GM19438 (cell line): ENCODE measurements around the gene NXPE4.
"Not testable (repeated sequence)": the region's sequence is repeated elsewhere in the genome, so short reads cannot be mapped to it uniquely, and the experiment has no call there.

Experiments
- ATAC-seq: cut with Tn5 transposase; IDR thresholded peaks from one replicate; pipeline ENCODE4 v1.9.1; 2021; ENCODE audit warnings: low read depth; ENCODE audit not compliant: unreplicated experiment

The NXPE4 gene

GRCh38 chr11:114595571-114595970 lies at the start of gene NXPE4:
TSS of gene NXPE4 (minus strand) at chr11:114595786. CDS start at chr11:114594759, 1,027 bp downstream.
- no peak for ATAC-seq

DNA sequence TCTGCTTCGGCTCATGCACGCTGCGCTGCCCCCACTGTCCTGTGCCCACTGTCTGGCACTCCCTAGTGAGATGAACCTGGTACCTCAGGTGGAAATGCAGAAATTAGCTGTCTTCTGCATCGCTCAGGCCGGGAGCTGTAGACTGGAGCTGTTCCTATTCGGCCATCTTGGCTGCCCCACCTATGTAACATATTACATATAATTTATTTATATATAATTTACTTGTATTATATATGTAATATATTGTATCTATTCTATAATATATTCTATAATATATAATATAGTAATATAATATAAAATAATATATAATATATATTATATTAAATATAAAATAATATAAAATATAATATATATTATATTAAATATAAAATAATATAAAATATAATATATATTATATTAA lies 43.9 kb upstream of the NXPE4 start:
- not testable (repeated sequence) for ATAC-seq

DNA sequence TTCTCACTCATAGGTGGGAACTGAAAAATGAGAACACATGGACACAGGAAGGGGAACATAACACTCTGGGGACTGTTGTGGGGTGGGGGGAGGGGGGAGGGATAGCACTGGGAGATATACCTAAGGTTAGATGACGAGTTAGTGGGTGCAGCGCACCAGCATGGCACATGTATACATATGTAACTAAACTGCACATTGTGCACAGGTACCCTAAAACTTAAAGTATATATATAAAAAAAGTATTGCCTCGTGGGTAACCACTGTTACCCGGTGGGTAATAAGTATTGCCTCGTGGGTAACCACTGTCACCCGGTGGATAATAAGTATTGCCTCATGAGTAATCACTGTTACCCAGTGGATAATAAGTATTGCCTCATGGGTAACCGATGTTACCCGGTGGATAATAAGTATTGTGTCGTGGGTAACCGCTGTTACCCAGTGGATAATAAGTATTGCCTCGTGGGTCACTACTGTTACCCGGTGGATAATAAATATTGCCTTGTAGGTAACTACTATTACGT lies 35.9 kb upstream of the NXPE4 start:
- not testable (repeated sequence) for ATAC-seq

- no peak for ATAC-seq
Observed at GRCh38 chr11:114625294-114625693, 29.7 kb upstream of the NXPE4 start.

DNA sequence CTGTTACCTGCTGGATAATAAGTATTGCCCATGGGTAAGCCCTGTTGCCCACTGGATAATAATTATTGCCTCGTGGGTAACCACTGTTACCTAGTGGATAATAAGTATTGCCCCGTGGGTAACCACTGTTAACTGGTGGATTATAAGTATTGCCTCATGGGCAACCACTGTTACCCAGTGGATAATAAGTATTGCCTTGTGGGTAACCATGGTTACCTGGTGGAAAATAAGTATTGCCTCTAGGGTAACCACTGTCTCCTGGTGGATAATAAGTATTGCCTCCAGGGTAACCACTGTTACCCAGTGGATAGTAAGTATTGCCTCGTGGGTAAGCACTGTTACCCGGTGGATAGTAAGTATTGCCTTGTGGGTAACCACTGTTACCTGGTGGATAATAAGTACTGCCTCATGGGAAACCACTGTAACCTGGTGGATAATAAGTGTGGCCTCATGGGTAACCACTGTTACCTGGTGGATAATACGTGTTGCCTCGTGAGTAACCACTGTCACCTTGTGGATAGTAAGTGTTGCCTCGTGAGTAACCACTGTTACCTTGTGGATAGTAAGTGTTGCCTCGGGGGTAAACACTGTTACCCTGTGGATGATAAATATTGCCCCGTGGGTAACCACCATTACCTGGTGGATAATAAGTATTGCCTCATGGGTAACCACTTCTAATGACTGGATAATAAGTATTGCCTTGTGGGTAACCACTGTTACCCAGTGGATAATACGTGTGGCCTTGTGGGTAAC lies 29.0 kb upstream of the NXPE4 start:
- ATAC-seq, result no peak

GRCh38 chr11:114623720-114624119 lies 28.1 kb upstream of the NXPE4 start:
- ATAC-seq, result no peak

DNA sequence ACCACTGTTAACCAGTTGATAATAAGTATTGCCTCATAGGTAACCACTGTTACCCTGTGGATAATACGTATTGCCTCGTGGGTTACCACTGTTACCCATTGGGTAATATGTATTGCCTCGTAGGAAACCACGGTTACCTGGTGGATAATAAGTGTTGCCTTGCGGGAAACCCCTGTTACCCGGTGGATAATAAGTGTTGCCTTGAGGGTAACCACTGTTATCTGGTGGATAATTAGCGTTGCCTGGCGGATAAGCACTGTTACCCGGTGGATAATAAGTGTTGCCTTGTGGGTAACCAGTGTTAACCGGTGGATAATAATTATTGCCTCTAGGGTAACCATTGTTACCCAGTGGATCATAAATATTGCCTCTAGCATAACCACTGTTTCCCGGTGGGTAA lies 27.3 kb upstream of the NXPE4 start:
- ATAC-seq, result no peak

- ATAC-seq, result no peak
Observed at GRCh38 chr11:114621950-114622809, 26.6 kb upstream of the NXPE4 start.

DNA sequence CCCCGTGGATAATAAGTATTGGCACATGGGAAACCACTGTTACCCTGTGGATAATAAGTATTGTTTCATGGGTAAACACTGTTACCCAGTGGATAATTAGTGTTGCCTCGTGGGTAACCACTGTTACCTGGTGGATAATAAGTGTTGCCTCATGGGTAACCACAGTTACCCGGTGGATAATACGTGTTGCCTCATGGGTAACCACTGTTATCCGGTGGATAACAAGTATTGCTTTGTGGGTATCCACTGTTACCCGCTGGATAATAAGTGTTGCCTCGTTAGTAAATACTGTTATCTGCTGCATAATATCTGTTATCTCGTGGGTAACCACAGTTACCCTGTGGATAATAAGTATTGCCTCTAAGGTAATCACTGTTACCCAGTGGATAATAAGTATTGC lies 25.5 kb upstream of the NXPE4 start:
- no peak for ATAC-seq

DNA sequence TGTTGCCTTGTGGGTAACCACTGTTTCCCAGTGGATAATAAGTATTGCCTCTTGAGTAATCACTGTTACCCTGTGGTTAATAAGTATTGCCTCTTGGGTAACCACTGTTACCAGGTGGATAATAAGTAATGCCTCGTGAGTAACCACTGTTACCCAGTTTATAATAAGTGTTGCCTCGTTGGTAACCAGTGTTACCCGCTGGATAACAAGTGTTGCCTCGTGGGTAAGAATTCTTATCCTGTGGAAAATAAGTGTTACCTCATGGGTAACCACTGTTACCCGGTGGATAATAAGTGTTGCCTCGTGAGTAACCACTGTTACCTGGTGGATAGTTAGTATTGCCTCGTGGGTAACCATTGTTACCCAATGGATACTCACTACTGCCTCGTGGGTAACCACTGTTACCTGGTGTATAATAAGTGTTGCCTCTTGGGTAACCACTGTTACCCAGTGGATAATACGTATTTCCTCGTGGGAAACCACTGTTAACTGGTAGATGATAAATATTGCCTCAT lies 24.1 kb upstream of the NXPE4 start:
- ATAC-seq, result no peak

DNA sequence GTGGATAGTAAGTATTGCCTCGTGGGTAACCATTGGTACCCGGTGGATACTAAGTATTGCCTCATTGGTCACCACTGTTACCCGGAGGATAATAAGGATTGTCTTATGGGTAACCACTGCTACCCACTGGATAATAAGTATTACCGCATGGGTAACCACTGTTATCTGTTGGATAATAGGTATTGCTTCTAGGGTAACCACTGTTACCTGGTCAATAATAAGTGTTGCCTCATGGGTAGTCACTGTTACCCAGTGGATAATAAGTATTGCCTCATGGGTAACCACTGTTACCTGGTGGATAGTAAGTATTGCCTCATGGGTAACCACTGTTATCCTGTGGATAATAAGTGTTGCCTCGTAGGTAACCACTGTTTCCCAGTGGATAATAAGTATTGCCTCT lies 22.6 kb upstream of the NXPE4 start:
- no peak for ATAC-seq

GRCh38 chr11:114617157-114618124 lies 21.9 kb upstream of the NXPE4 start:
- no peak for ATAC-seq

- no peak for ATAC-seq
Observed at GRCh38 chr11:114616516-114616915, 20.9 kb upstream of the NXPE4 start.

DNA sequence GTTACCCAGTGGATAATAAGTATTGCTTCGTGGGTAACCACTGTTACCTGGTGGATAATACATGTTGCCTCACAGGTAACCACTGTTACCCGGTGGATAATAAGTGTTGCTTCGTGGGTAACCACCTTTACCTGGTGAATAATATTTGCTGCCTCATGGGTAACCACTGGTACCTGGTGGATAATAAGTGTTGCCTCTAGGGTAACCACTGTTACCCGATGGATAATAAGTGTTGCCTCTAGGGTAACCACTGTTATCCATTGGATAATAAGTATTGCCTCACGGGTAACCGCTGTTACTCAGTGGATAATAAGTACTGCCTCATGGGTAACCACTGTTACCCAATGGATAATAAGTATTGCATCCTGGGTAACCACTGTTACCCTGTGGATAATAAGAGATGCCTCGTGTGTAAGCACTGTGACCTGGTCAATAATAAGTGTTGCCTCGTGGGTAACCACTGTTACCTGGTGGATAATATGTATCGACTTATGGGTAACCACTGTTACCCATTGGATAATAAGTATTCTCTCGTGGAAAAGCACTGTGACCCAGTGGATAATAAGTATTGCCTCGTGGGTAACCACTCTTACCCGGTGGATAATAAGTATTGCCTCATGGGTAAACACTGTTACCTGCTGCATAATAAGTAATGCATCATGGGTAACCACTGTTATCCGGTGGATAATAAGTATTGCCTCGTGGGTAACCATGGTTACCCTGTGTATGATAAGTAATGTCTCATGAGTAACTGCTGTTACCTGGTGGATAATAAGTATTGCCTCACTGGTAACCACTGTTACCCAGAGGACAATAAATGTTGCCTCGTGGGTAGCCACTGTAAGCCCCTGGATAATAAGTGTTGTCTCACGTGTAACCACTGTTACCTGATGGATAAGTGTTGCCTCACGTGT lies 20.1 kb upstream of the NXPE4 start:
- ATAC-seq, result no peak

GRCh38 chr11:114614127-114614720 lies 18.6 kb upstream of the NXPE4 start:
- ATAC-seq, result no peak

DNA sequence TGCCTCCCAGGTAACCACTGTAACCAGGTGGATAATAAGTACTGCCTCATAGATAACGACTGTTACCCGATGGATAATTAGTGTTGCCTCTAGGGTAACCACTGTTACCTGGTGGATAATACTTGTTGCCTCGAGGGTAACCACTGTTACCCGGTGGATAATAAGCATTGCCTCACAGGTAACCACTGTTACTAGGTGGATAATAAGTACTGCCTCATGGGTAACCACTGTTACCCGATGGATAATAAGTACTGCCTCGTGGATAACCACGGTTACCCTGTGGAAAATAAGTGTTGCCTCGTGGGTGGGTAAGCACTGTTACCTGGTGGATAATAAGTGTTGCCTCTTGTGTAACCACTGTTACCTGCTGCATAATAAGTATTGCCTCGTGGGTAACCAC lies 17.5 kb upstream of the NXPE4 start:
- ATAC-seq, result not testable (repeated sequence)

DNA sequence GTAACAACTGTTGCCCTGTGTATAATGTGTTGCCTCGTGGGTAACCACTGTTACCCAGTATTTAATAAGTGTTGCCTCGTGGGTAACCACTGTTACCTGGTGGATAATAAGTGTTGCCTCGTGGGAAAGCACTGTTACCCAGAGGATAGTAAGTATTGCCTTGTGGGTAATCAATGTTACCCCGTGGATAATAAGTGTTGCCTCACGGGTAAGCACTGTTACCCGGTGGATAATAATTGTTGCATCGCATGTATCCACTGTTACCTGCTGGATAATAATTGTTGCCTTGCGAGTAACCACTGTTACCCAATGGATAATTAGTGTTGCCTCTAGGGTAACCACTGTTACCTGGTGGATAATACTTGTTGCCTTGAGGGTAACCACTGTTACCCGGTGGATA lies 17.1 kb upstream of the NXPE4 start:
- no peak for ATAC-seq

GRCh38 chr11:114612199-114612598 lies 16.6 kb upstream of the NXPE4 start:
- not testable (repeated sequence) for ATAC-seq
